Hepatocyte (in vitro differentiated cells): ENCODE measurements around the gene RUNX1.

Experiments
- EZH2 ChIP-seq: fragments of 200-600 bp; sonication (generic); IDR thresholded peaks from 2 replicates; pipeline ENCODE4 v1.6.1; 2016; ENCODE audit warnings: antibody characterized with exemption, mild to moderate bottlenecking, borderline replicate concordance
- TF ChIP-seq, protein P1 (sequence below): fragments of 200-600 bp; sonication (generic); IDR thresholded peaks from 2 replicates; pipeline ENCODE4 v1.5.1; 2016; ENCODE audit warnings: antibody characterized with exemption, mild to moderate bottlenecking; ENCODE audit not compliant: poor library complexity

DNA sequence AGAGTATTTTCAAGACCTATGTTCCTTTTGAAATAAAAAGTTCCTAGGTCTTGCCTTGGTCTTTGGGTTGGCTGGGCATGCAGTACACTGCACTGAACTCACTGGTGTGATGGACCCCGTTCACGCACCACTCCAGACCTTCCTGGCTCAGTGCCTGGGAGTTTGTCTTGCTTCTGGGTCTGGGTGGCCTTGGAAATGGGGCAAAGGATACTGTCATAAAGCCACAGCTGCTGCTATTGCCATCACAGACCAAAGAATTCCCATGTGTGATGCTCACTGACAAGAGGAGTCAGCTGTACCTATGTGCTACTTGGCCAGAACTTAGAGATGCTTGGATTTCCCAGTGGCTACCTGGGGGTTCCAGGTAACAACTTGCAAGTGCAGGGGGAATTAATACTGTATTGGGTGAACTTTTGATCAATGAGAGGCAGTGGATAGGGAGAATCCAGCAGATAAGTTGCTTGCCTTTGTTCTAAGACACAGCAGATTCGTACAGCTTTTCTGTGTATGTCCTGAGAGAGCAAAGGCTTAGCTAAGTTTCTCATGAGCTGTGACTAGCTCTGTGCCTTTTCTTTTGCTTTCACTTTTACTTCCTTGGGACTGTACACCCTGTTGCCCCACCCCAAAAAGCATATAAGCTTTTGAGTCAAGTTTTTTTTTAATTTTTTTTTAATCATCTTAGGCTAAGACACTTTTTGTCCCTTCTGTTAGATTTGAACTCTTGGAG lies 115.3 kb downstream of the RUNX1 start:
- no peak for TF ChIP-seq EZH2
- TF ChIP-seq, protein P1, sequence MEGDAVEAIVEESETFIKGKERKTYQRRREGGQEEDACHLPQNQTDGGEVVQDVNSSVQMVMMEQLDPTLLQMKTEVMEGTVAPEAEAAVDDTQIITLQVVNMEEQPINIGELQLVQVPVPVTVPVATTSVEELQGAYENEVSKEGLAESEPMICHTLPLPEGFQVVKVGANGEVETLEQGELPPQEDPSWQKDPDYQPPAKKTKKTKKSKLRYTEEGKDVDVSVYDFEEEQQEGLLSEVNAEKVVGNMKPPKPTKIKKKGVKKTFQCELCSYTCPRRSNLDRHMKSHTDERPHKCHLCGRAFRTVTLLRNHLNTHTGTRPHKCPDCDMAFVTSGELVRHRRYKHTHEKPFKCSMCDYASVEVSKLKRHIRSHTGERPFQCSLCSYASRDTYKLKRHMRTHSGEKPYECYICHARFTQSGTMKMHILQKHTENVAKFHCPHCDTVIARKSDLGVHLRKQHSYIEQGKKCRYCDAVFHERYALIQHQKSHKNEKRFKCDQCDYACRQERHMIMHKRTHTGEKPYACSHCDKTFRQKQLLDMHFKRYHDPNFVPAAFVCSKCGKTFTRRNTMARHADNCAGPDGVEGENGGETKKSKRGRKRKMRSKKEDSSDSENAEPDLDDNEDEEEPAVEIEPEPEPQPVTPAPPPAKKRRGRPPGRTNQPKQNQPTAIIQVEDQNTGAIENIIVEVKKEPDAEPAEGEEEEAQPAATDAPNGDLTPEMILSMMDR = no peak
